ENCODE results near the gene ACAP2. TPM values are rescaled to one million over a fixed set of nuclear protein-coding genes. Genes with fewer than 3 reads are reported as not detected.
A peak's percentile ranks its signal among the peaks of the same experiment; 100 is the strongest.

Gene ACAP2
- total and polyA plus RNA-seq, 10 donors = 11.2 to 127 (median 97.9) TPM

- Histone ChIP-seq H3K9me3 (no peaks in the 10 kb centered on the region), H3K27me3 (replicated peaks in 1 of 7) (no peaks in the 10 kb centered on the region), H3K4me1 (peaks cover 5 to 75% (median 50%) of the 10 kb centered on the region in 6 donors), H3K36me3 (peaks cover 0 to 24% (median 14%) of the 10 kb centered on the region in 6 donors), H3K27ac (peak overlapping the region in 3 of 8 donors; percentile 10 to 34 (median 28)), H3K4me3 (no peak overlapping the region)
- intact Hi-C loops (cut with DNase I; ENCODE audit: low total_unique reads) = no loop called here
- no peak for TF ChIP-seq POLR2AphosphoS5 (IDR thresholded peaks at IDR 0.05)
- TF ChIP-seq, protein P1, sequence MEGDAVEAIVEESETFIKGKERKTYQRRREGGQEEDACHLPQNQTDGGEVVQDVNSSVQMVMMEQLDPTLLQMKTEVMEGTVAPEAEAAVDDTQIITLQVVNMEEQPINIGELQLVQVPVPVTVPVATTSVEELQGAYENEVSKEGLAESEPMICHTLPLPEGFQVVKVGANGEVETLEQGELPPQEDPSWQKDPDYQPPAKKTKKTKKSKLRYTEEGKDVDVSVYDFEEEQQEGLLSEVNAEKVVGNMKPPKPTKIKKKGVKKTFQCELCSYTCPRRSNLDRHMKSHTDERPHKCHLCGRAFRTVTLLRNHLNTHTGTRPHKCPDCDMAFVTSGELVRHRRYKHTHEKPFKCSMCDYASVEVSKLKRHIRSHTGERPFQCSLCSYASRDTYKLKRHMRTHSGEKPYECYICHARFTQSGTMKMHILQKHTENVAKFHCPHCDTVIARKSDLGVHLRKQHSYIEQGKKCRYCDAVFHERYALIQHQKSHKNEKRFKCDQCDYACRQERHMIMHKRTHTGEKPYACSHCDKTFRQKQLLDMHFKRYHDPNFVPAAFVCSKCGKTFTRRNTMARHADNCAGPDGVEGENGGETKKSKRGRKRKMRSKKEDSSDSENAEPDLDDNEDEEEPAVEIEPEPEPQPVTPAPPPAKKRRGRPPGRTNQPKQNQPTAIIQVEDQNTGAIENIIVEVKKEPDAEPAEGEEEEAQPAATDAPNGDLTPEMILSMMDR (IDR thresholded peaks at IDR 0.05 in 8 of 11, conservative IDR thresholded peaks at IDR 0.05 in 3 of 11) = no peak
- no peak for TF ChIP-seq POLR2A (IDR thresholded peaks at IDR 0.05)
- WGBS, 5 donors = 86 to 95% (median 89%) methylated on average over 3 of the region's 3 CpGs
- no peak for DNase-seq
Measured at GRCh38 chr3:195394700-195395099, 48.1 kb downstream of the ACAP2 start.

DNA sequence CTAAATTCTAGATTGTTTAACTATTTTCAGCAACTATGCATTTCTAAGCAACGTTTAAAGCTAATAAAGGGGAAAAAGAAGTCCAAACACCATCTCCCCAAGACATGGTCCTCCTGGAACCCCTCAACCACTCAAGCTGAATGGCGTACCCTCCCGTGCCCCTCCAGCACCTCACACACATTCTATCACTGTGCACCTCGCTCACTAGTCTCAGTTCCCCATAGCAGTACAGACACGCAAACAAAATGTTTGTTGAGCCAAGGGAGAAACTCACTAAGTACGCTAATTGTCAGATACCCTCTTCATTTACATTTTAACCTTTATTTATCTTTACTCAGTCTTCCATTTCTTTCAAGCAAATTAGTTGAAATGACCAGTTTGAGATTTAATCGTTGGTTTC, 48.8 kb downstream of the ACAP2 start:
- no peaks in the 10 kb centered on the region for H3K27me3 ChIP-seq (replicated peaks in 1 of 7)
- no peak overlapping the region for H3K4me3 ChIP-seq
- intact Hi-C loops (cut with DNase I; ENCODE audit: low total_unique reads) = no loop called here
- TF ChIP-seq POLR2A (IDR thresholded peaks at IDR 0.05) = no peak
- TF ChIP-seq, protein P1 (IDR thresholded peaks at IDR 0.05 in 8 of 11, conservative IDR thresholded peaks at IDR 0.05 in 3 of 11) = no peak
- no peak for TF ChIP-seq POLR2AphosphoS5 (IDR thresholded peaks at IDR 0.05)
- H3K4me1 ChIP-seq = peaks cover 5 to 68% (median 50%) of the 10 kb centered on the region in 6 donors
- peak overlapping the region in 3 of 8 donors; percentile 10 to 34 (median 28) for H3K27ac ChIP-seq
- peaks cover 0 to 30% (median 15%) of the 10 kb centered on the region in 6 donors for H3K36me3 ChIP-seq
- DNase-seq = no peak
- no peaks in the 10 kb centered on the region for H3K9me3 ChIP-seq
- 76 to 90% (median 81%) methylated on average over 7 of the region's 7 CpGs for WGBS, 5 donors

DNA sequence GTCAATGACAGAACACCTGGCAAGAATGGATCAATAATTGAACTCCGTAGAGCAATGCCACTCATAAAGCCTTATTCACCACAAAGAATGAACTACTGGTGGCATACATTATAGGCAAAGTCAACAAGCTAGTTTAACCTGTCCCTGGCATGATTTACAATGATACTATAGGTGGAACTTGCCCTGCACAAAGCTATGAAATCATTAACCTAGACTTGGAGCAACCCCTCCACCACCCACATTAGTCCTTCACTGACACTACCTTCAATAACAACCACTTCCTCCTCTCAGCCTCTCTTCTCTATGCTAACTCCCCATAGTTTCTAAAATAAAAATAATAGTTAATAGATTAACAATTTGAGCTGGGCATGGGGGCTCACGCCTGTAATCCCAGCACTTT, 54.4 kb downstream of the ACAP2 start:
- no peak overlapping the region for H3K4me3 ChIP-seq
- no peaks in the 10 kb centered on the region for H3K27me3 ChIP-seq (replicated peaks in 1 of 7)
- no peaks in the 10 kb centered on the region for H3K9me3 ChIP-seq
- 92 to 97% (median 94%) methylated on average over 2 of the region's 2 CpGs for WGBS, 5 donors
- DNase-seq = no peak
- peaks cover 0 to 23% (median 6%) of the 10 kb centered on the region in 6 donors for H3K4me1 ChIP-seq
- no peak overlapping the region for H3K27ac ChIP-seq
- peaks cover 0 to 57% (median 15%) of the 10 kb centered on the region in 6 donors for H3K36me3 ChIP-seq
- intact Hi-C loops (cut with DNase I; ENCODE audit: low total_unique reads) = no loop called here
- TF ChIP-seq POLR2AphosphoS5 (IDR thresholded peaks at IDR 0.05) (no peak), POLR2A (IDR thresholded peaks at IDR 0.05) (no peak)
- TF ChIP-seq, protein P1 (IDR thresholded peaks at IDR 0.05 in 8 of 11, conservative IDR thresholded peaks at IDR 0.05 in 3 of 11) = no peak

DNA sequence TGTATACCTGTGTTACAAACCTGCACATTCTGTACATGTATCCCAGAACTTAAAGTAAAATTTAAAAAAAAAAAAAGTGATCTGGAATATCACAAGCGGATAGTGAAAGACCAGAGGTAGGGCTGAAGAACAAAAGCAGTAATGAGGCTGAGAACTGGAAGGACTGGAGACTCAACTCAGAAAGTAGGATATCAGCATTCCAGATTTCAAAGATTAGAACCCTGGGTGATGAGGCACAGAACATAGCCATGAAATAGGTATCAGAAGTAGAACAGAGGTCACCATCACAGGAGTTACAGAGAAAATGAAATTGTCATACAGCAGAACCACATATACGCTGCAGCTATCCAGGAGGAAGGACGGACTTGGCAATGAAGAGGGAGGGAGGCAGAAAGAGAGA, 56.1 kb downstream of the ACAP2 start:
- peaks cover 0 to 13% (median 2%) of the 10 kb centered on the region in 6 donors for H3K4me1 ChIP-seq
- H3K27me3 ChIP-seq (replicated peaks in 1 of 7) = no peaks in the 10 kb centered on the region
- peaks cover 0 to 65% (median 14%) of the 10 kb centered on the region in 6 donors for H3K36me3 ChIP-seq
- TF ChIP-seq, protein P1 (IDR thresholded peaks at IDR 0.05 in 8 of 11, conservative IDR thresholded peaks at IDR 0.05 in 3 of 11) = no peak
- TF ChIP-seq POLR2AphosphoS5 (IDR thresholded peaks at IDR 0.05) (no peak), POLR2A (IDR thresholded peaks at IDR 0.05) (no peak)
- DNase-seq = no peak
- H3K4me3 ChIP-seq = no peak overlapping the region
- intact Hi-C loops (cut with DNase I; ENCODE audit: low total_unique reads) = no loop called here
- no peak overlapping the region for H3K27ac ChIP-seq
- H3K9me3 ChIP-seq = no peaks in the 10 kb centered on the region
- WGBS, 5 donors = 95 to 100% (median 97%) methylated on average over 3 of the region's 3 CpGs

All from spleen (tissue), 11 donors.